ENCODE data around the gene NNT.

DNA sequence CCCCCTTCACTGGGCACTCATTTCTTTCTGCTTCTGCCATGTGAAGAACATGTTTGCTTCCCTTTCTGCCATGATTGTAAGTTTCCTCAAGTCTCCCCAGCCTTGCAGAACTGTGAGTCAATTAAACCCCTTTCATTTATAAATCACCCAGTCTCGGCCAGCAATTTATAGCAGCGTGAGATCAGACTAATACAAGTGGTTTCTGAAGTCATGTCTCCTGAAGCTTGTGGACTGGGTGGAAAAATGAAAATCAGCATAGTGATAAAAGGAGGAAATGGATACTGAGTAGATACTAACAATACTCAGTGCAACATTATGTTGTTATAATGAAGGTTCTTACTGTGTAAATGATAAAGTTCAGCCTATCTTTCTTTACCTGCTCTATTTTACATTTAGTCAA lies 35.1 kb downstream of the NNT start:
- TF ChIP-seq CTCF (IDR thresholded peaks at IDR 0.05; ENCODE audit: borderline replicate concordance, extremely low read depth, low read length, poor library complexity, severe bottlenecking) (no peak), EZH2 (IDR thresholded peaks at IDR 0.05; ENCODE audit: borderline replicate concordance, low read depth, low read length, severe bottlenecking) (no peak)

Data from DND-41 (cell line).